HPDE6-E6E7 (cell line): ENCODE data around the gene CENPF.
"Not testable (repeated sequence)": the region's sequence is repeated elsewhere in the genome, so short reads cannot be mapped to it uniquely, and the experiment has no call there.

ENCODE experiments used
- DNase-seq: peaks from one replicate; pipeline ENCODE4 v3.0.0; 2011; ENCODE audit warnings: missing footprints; ENCODE audit errors: extremely low spot score

The CENPF gene

DNA sequence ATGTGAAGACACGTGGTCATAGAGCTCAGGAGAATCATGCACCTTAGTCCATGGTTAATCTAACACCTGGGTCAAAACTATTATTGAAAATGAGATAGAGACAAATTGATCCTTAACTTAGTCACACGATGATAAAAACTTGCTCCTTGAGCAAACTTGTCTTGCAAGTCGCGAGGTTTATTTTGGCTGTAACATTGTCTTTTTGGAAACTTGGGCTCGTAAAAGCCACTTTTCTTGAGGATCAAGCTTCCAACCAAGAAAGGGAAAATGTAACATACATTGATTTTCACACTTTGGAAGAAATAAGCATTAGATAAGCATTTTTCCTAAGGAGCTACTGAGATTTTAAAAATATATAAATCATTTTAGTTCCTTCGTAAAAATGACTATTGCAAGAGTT is 19.9 kb upstream of the CENPF start:
- DNase-seq: no peak

DNA sequence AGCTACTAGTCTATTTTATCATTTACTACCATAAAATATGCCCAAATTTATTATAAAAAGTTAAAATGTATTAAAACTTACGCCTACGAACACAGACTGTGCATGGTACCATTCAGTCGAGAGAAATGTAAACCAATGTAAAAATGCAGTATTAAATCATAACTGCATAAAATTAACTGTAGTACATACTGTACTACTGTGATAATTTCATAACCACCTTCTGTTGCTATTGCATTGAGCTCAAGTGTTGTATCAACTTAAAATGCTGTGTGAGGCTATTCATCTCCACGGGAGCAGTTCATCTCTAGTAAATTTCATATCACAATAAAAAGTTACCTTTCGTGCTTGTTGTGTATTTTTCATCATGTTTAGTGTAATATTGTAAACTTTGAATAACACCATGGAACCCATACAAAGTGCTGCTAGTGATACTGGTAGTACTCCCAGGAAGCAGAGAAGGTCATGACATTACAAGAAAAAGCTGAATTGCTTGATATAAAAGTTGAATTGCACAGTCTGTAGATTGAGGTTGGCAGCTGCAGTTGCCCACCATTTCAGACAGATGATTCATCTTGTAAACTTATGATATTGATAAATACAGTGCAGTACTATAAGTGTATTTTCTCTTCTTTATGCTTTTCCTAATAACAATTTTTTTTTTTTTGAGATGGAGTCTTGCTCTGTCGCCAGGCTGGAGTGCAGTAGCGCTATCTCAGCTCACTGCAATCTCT is 19.0 kb upstream of the CENPF start:
- no peak for DNase-seq

DNA sequence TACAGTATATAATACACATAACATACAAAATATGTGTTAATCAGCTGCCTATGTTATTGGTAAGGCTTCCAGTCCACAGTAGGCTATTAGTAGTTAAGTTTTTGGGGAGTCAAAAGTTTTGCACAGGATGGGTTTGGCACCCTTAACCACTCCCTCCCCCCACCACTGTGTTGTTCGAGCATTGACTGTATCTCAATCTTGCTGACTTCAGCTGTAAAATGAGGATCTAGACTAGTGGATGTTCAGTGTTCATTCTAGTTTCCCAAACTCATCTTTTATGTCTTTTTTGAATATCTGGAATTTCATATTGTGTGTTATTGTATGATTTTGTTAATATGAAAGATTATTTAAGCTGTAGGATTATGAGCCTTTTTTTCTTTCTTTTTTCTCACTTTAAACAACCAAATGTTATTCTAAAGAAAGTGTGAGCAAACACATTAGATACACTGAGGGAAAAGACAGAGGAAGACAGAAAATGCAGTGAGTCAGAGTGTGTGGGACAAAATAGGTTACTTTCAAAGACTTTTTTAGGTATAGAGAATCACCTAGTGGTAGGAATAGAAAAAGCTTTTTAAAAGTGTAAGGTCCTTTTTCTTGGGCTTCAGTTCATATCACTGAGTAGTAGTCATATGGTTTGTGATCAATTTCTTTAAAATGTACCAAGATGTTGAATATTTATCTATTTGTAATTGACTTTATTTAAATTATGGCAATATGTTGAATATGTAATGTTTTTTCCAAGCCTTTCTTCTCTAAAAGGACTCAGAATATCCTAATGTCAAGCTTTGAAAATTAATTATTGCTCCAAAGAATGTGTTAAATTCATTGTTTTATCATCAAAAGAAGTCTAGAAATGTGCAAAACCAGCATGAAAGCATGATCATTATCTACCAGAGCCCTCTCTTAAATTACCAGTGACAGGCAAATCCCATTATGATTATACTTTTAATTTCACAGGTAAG is 17.9 kb upstream of the CENPF start:
- peak; percentile 59 for DNase-seq

DNA sequence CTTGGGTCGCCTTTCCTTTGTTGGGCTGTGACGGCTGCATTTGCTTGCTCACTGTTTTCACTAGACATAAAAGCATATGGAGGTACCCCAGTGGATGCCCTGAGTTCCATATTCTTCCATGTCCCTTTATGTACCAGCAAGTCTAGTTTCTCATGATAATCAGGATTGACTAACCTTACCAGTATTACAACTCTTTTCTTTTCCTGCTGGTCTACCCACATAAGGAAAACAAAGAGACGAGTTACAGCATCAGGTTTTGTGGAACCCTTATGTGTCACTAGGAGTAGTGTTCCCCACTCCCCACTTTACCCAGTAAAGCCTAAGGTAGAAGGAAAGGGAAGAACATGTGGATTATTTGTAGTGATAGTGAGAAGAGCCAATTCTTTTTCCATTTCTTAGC is 16.4 kb upstream of the CENPF start:
- no peak for DNase-seq

DNA sequence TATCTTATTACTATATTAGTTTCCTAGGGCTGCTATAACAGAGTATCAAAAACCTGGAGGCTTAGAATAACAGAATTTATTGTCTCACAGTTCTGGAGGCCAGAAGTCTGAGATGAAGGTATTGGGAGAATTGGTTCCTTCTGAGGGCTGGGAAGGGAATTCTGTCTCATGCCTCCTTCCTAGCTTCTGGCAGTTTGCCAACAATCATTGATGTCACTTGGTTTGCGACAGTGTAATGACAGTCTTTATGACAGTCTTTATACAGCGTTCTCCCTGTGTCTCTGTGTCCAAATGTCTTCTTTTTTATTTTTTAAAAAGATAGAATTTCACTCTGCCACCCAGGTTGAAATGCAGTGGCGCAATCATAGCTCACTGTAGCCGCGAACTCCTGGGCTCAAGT is 15.8 kb upstream of the CENPF start:
- DNase-seq: no peak

DNA sequence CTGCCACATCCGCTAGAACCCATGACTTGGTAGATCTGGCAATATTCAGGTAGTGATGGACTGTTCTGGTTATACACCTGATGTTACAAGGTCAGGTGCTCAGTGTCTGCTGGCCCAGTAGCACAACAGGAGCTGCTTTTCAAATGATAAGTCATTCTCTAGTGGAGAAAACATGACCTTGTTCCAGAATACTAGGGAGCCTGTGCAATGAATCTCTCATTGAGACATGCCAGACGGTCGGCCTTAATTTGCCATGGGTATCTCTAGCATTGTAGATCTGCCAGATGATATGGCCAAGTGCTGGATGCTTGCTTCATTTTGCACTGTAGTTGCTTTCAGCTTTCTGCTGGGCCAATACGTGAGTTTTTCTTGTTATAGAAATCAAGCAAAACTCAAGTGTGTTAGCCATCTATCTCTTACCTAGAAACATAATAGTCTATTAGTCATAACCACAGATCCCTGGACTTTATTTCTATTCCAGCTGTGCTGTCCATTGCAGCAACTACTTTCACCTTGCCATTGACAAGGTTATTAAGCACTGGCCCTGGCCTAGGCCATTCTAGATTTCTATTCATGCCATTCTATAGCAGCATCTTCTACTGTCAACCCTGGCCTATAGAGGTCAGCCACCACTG is 13.9 kb upstream of the CENPF start:
- no peak for DNase-seq

DNA sequence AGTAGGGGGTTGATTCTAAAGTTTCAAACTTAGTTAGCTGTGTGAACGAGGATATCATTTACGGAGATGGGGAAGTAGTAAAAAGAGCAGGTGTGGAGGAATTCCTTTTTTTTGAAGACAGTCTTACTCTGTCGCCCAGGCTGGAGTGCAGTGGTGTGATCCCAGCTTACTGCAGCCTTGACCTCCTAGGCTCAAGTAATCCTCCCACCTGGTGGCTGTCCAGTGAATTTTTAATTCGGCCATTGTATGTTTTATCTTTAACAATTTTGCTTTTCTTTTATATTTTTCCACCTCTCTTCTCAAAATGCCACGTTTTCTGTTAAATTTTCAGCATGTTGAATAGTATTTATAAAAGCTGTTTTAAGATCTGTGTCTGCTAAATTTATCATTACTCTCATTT is 12.3 kb upstream of the CENPF start:
- DNase-seq: no peak

DNA sequence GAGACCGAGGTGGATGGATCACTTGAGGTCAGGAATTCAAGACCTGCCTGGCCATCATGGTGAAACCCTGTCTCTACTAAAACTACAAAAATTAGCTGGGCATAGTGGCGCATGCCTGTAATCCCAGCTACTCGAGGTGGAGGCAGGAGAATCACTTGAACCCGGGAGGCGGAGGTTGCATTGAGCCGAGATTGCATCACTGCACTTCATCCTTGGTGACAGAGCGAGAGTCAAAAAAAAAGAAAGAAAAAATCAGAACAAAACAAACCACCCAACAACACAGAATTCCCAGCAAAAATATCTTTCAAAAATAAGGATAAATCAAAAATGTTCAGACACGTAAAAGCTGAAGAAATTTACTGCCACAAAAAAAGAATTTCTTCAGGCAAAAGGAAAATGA is 11.1 kb upstream of the CENPF start:
- not testable (repeated sequence) for DNase-seq

DNA sequence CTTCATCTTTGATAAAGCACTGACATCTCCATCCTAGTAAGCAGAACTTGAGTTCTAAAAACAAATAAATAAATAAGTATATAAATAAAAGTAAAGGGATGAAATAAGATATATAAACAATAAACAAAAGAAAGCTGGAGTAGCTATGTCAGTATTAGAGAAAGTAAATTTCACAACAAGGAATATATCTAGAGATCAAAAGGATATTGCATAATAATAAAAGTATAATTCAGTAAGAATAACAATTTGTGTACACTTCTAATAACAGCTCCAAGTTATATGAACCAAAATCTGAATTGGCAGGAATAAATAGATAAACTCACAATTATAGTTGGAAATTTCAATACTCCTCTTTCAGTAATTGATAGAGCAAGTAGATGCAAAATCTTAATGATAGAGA is 9.8 kb upstream of the CENPF start:
- DNase-seq: no peak

DNA sequence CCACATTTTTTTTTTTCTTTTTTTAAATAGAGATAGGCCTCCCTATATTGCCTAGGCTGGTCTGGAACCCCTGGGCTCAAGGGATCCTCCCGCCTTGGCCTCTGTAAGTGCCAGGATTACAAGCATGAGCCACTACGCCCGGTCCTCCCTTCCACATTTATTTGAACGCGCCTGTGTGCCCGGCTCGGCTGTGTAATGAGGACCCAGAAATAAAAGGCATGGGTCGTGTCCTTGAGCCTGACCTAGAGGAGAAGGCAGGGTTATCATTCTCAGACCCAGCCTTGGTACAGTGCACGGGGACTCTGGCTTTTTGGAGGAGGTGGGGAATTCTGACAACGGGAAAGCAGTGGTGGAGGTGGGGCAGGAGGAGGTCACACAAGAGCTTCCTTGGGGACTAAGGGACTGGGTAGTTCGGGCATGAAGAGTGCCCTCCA is 841 bp downstream of the CENPF start:
- no peak for DNase-seq

DNA sequence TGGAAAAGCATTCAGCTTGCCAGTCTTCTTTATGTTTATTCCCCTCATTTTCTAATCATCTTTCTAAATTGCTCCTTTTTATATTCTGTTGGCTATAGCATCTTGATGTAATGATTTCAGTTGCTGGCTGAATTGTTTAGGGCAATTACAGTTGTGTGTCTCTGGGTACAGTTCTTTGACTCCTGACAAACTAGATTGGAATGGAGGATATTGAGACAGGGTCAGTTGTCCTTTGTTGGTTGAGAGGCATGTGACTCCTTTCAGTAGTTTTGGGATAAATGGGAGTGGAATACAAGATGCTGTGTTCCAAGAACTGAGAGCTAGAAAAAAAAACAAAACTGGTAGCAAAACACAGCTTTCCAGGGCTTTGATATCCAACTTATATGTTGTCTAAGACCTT is 1.5 kb downstream of the CENPF start:
- DNase-seq: no peak

DNA sequence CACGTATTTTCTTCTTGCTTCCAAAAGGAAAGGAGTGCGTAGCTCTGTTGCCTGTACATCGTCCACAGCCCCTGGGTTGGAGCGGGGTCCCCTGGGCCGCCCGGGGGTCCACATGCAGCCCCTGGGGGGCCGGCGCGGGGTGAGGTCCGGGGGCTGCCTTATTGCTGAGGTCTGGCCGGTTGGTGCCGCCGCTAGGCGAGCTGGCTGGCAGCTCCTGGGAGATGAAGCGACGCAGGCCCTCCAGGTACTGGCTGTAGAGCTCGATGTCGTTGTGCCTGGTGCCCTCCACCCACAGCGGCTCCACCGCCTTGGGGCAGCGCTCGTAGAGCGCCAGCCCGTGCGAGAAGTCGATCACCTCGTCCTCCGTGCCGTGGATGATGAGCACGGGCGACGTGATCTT is 2.5 kb downstream of the CENPF start:
- DNase-seq: not testable (repeated sequence)

DNA sequence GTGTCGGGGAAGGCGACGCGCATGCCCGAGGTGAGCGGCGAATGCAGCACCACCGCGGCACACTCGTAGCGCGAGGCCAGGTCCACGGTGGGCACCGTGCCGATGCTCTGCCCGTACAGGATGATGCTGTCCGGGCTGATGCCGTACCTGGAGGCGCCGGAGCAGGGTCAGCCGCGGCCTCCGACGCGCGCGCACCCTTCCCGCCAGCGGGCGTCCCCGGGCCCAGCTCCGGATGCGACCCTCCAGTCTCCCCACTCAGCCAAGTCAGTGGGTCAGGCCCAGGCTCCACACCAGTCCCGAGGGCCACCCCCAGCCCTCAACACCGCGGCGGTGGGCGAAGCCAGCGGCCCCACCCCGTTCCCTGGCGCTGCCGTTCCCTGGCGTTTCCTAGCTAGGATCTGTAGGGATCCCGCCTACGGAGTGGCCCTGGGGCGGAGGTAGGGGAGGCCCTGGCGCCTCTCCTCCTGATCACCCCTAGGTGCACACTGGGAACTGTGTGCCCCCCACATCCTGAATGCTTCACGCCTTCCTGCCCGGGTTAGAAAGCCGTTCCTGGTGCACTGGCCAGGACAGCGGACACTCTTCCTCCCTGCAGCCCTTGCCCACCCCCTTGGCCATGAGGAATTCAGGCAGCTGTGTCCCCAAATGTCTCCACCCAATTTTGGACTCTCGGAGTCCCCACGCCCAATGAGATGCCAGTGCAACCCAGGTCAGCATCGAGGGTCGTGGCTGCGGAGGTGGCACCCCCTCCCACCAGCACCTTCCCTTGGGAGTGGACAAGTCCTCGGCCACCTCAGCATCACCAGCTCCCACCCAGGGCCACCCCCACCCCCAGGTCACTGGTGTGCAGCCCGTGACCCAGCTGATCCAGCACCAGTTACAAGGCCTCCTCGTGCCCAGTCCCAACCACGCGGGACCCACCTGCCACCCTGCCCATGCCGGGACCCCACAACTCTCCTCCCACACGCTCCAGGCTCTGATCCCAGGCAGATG is 3.2 kb downstream of the CENPF start:
- DNase-seq: not testable (repeated sequence)

DNA sequence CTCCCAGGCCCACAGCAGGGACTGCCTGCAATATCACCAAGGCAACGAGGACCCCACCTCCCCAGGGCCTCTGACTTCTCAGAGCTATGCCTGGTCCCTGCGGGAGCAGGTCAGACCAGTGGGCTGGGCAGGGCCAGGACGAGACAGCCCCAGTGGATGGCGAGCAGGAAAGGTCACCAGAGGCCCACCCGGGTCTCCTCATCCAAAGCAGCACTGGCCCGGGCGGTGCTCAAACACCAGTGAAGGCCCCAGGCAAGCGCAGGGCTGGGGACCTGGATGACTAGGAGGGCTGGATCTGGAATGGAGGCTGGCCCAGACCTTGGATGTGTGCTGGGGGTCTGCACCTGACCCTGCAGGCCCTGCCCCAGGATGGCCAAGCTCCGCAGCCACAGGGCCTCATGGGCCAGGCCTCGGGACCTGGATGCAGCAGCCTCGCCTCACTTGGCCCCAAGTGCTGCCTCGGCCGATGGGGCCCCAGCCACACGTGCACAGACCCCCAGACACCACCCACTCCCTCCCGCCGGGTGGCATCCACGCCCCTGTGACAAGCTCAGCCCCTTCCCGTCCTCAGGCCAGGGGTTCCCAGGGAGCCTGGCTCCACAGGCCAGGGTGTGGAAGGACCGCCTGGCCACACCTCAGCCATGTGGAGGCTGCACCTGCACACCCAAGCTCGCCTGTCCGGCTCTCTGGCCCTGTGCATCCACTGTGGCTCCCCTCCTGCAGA is 4.7 kb downstream of the CENPF start:
- not testable (repeated sequence) for DNase-seq

DNA sequence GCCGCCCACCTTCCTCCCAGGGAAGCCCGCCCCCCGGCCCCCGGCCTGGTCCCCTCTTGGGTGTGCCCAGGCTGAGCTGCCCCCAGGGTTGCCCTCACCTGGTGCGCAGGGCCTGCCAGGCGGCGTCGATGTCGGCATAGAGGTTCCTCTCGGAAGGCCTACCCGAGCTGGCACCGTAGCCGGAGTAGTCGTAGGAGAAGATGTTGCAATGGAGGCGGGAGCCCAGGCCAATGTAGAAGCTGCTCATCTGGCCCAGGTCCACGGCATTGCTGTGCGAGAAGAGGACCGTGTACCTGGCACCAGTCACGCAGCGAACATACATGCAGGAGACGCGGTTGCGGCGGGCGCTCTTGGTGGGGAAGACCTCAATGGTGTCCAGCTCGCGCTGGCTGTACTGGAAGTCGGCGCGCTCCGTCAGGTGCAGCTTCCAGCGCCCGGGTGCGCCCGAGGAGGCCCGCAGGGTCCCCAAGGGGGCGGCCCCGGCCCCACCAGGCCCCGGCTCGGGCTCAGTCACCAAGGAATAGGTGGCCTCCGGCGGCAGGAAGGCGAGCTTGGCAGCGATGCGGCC is 5.3 kb downstream of the CENPF start:
- DNase-seq: not testable (repeated sequence)

DNA sequence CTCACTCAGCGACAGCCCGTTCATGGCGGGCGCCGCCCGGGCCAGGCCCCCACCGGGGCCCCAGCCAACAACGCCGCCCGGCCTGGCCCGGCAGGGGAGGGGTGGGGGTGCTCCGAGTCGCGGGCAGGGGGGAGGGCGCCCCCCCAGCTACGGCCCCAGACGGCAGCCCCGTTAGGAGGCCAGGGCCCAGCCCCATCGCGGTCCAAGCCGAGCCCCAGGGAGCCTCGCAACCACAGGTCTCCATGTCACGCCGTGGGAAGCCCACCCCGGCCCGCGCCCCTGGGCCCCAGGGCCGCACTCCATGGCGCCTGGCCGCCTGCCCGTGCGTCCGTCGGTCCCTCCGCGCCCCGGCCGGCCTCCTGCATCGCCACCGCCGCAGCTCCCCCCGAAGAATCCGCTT is 5.8 kb downstream of the CENPF start:
- DNase-seq: not testable (repeated sequence)

DNA sequence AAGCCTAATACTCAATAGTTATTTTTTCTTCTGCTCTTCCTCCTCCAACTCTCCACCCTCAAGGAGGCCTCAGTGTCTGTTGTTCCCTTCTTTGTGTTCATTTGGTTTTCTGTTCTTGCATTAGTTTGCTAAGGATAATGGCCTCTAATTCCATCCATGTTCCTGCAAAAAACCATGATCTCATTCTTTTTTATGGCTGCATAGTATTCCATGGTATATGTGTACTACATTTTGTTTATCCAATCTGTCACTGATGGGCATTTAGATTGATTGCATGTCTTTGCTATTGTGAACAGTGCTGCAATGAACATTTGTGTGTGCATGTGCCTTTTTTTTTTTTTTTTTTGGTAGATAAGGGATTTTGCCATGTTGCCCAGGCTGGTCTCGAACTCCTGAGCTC is 6.7 kb downstream of the CENPF start:
- no peak for DNase-seq

DNA sequence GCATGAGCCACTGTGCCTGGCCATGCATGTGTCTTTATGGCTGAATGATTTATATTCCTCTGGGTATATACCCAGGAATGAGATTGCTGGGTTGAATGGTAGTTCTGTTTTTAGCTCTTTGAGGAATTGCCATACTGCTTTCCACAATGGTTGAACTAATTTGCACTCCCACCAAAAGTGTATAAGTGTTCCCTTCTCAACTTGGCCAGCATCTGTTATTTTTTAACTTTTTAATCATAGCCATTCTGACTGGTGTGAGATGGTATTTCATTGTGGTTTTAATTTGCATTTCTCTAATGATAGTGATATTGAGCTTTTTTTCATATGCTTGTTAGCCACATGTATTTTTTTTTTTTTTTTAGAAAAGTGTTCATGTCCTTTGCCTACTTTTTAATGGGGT is 7.1 kb downstream of the CENPF start:
- DNase-seq: not testable (repeated sequence)

DNA sequence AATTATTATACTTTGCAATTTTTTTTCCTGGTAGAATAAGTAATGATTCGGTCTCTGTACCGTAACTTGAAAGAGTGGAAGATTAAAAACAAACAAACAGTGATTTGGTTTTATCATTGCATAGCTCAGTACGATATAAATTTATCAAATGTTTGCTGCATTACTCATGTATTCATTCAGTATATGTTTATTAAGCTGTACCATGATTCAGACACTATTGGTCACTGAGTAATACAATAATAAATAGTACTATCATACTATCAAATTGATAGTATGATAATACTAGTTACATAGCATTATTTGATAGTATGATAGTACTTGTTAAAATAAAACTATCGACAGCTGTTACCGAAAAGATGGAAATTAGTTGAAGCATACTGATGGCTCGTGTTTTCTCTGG is 12.1 kb downstream of the CENPF start:
- no peak for DNase-seq

DNA sequence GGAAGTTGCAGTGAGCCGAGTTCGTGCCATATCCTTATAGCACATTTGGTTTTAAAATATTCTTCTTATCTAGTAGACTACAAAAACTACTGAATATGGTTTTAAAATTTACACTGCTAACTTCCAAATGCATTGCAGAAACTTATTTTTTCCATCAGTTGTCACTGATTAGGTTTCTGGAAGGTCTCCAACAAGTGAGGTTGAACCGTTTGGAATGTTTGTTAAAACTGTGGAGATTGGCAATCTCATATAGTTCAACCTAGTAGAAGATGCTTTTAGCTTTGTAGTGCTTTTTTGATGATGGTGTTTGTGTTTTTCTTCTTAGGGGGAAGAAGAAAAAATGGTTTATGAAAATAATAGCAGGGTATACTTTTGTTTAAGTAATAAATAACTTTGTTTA is 12.9 kb downstream of the CENPF start:
- DNase-seq: no peak
